GM18507 (cell line): ENCODE data around the gene OTOGL.

ENCODE experiments used
- DNase-seq: peaks from one replicate; pipeline ENCODE4 v3.0.0; 2011; ENCODE audit warnings: low read depth; ENCODE audit not compliant: insufficient read length; ENCODE audit errors: extremely low spot score
- FAIRE-seq: peaks from 2 replicates; lab custom pipeline; 2011; peaks lifted over from hg19 to GRCh38; lab: Jason Lieb, UNC

Gene OTOGL

GRCh38 chr12:80178846-80179245, 79.5 kb downstream of the OTOGL start:
- FAIRE-seq = peak; percentile 62
- no peak for DNase-seq

DNA sequence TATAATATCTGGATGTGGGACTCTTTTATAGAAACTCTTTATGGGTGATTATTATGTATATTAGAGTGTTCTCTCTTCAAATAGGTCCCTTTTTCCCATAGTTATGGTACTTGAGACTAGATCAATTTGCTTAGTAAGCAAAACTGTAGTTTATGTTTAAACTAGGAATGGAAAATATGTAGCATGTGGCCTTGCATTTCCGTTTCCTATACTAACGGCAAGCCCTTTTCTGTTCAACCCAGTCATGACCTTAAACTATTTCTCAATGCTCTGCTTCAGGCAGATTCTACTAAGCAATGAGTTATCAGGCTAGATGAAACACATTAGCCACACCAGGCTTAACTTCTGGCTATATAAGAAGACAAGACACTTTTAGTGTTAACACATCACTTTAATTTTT, 84.6 kb downstream of the OTOGL start:
- DNase-seq = no peak
- no peak for FAIRE-seq

GRCh38 chr12:80184926-80185325, 85.6 kb downstream of the OTOGL start:
- no peak for FAIRE-seq
- DNase-seq = no peak

- DNase-seq = no peak
- peak; percentile 49 for FAIRE-seq
These were observed 87.4 kb downstream of the OTOGL start for GRCh38 chr12:80186727-80187217.

- peak; percentile 26 for FAIRE-seq
- no peak for DNase-seq
These were observed 88.3 kb downstream of the OTOGL start for GRCh38 chr12:80187660-80188090.

DNA sequence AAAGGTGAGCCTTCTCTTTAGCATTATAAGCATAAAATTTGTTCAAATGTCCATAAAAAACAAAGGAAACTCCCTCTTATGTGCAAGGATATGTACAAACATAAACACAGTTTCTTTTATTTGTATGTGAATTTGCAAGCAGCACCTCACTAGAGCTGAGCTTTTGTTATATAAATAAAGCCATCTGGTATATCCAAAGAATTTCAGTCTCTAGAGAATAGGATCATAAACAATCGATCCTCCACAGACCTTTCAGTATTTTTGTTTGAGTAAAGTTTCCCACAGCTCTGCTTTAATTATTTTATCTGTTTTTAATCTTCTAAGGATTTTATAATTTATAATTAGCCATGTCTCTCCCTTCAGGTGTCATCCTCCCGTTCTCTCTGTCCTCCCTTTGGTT, 89.2 kb downstream of the OTOGL start:
- no peak for DNase-seq
- no peak for FAIRE-seq

GRCh38 chr12:80189241-80189640, 89.9 kb downstream of the OTOGL start:
- FAIRE-seq = no peak

GRCh38 chr12:80190001-80190400, 90.7 kb downstream of the OTOGL start:
- FAIRE-seq = no peak

More at GRCh38 chr12:80189241-80189640, 89.9 kb downstream of the OTOGL start:
- DNase-seq = no peak

GRCh38 chr12:80192087-80192486, 92.8 kb downstream of the OTOGL start:
- DNase-seq (no peak), FAIRE-seq (no peak)

More at GRCh38 chr12:80190001-80190400, 90.7 kb downstream of the OTOGL start:
- DNase-seq = no peak

- FAIRE-seq = no peak
These were observed 94.5 kb downstream of the OTOGL start for GRCh38 chr12:80193865-80194264.

GRCh38 chr12:80195074-80195726, 95.9 kb downstream of the OTOGL start:
- DNase-seq (no peak), FAIRE-seq (peak; percentile 69)

More at GRCh38 chr12:80193865-80194264, 94.5 kb downstream of the OTOGL start:
- DNase-seq = no peak

DNA sequence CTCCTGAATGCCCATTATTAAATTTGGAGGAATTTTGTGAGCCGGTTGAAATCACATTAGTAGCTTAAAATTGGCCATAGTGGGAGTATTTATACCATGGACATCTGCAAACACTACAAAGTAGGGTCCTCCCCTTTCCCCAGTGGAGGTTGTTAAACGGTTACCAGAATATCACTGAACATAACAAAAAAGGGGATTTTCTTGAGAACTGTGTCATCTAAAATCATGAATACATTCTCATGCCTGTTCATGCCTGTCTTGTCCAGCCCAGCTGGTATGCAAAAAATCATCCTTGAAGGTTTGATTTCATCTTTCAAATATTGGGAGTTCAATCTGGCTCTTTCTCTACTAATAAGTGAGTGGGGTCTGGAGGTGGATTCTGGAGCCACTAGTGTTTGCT, 96.4 kb downstream of the OTOGL start:
- FAIRE-seq = no peak

DNA sequence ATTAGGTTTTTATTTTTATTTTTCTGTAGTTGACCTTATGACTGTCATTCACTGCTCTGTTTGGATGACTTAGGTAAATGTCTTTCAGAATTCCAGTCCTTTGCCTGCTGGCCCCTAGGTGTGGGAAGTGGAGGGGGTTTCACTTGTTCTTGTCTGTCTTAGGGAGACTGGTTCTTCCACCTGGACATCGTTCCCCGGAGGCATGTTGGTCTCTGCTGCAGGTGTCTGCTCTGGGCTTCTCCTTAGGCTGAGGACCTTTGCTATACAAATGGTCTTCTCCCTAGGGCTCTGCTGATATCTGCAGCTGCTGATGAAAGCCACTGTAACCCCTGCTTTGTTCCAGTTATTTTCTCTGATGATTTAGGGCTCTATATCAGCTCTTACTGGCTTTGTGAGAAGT, 97.1 kb downstream of the OTOGL start:
- DNase-seq = no peak
- no peak for FAIRE-seq

More for the DNA sequence above, 96.4 kb downstream of the OTOGL start:
- DNase-seq = no peak

- FAIRE-seq (no peak), DNase-seq (no peak)
These were observed 99.5 kb downstream of the OTOGL start for GRCh38 chr12:80198782-80199337.

DNA sequence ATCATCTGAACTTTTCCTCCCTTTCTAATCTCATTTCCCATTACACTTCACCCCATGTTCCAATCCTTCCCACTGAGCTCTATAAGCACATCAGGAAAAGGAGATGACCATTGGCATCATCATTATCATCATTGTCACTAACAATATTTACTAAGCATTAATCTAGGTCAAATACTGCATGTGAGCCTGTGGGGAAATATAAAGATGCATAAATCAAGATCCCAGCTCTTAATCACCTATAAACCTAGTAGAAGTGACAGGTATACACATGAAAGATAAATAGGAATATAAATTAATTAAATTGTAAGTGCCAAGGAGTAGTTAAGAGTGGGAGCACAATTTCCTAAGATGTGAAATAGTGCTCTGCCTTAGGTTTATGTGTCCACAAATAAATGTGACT, 100.6 kb downstream of the OTOGL start:
- no peak for DNase-seq
- no peak for FAIRE-seq

DNA sequence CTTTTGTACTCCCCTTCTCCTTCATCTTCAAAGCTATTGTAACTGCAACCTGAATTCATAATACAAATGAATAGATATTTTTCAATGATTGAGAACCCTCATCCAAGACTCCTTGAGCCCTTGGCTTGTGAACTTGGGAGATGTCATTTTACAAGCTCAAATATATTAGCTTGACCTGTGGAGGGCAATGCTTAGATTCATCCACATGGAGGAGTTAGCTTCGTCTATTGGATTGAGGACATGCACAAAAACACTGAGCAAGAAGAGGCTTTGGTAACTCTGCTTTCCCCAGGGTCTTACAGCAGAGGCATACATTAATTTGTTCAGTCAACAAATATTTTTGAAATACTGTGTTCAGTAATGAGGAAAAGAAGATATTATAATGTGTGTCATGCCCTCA, 101.1 kb downstream of the OTOGL start:
- DNase-seq (no peak), FAIRE-seq (no peak)

GRCh38 chr12:80201908-80202307, 102.6 kb downstream of the OTOGL start:
- FAIRE-seq (no peak), DNase-seq (no peak)

DNA sequence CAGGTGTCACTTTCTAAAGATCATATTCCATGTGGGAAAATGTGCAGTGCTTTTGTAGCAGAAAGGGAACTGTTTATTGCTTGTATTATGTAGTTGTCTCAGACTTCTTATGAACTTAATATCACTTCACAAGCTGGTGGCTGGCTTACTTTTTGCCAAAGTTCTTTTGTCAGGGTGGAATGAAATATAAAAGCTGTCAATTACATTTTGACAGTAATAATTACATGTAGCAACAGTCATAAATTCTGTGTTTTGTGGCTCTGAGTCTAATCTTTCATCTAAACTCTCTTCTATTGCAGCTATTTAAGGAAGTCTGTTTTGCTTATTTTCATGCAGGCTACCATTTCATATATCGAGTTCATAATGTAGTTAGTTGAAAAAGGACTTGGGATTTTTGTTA, 106.6 kb downstream of the OTOGL start:
- DNase-seq (no peak), FAIRE-seq (no peak)

- FAIRE-seq = no peak
- DNase-seq = no peak
These were observed 108.7 kb downstream of the OTOGL start for GRCh38 chr12:80208071-80208470.

DNA sequence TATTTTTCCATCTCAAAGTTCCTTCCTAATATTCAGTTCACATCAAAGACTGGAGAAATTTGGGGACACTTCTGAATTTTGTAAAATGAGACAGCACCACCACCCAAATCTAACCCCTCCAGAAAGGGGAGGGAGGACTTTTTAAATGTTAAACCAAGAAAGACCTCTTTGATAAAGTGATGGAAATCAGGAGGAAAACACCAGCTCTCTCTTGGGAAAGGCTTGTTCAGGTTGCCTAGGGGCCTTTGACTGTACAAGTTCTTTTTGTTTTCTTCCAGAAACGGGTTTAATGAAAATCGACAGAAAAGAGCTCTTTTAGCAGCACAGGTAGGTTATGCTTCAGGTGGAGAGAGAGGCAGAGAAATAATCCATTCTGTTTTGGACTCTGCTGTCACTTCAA, 112.3 kb downstream of the OTOGL start:
- no peak for DNase-seq
- FAIRE-seq = no peak

DNA sequence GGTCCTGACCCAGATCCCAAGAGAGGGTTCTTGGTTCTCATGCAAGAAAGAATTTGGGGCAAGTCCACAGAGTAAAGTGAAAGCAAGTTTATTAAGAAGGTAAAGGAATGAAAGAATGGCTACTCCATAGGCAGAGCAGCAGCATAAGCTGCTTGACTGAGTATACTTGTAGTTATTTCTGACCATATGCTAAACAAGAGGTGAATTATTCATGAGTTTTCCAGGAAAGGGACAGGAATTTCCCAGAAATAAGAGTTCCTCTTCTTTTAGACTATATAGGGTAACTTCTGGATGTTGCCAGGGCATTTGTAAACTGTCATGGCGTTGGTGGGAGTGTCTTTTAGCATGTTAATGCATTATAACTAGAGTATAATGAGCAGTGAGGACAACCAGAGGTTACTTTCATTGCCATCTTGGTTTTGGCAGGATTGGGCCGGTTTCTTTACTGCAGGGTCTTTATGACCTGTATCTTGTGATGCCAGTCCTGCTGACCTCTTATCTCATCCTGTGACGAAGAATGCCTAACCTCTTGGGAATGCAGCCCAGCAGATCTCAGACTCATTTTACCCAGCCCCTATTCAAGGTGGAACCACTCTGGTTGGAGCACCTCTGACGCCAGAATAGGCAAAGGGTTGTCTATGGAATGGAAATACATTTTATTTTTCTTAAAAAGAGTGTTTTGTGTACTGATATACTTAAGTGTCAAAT, 113.8 kb downstream of the OTOGL start:
- FAIRE-seq = no peak
- DNase-seq = no peak
